ENCODE measurements around the gene CXXC5. TPM values are rescaled to one million over a fixed set of nuclear protein-coding genes. Genes with fewer than 3 reads are reported as not detected.
"Not testable (repeated sequence)": the region's sequence is repeated elsewhere in the genome, so short reads cannot be mapped to it uniquely, and the experiment has no call there.

Gene CXXC5
- total and polyA plus RNA-seq, 2 donors (not counting 1 experiment from before 2014, with no cell fraction given): 18.6 to 43.9 TPM

- Histone ChIP-seq H3K79me2 (ENCODE audit: control insufficient read depth, insufficient read depth, low read length) (peaks cover 26% of the 10 kb centered on the region), H3K36me3 (ENCODE audit: control insufficient read depth, insufficient read depth, low read length) (no peaks in the 10 kb centered on the region), H3K9ac (ENCODE audit: insufficient read depth, low read length) (no peak overlapping the region), H3K27me3 (ENCODE audit: control insufficient read depth, insufficient read depth, low read length) (no peaks in the 10 kb centered on the region), H3K4me1 (ENCODE audit: control insufficient read depth, extremely low read depth, insufficient read depth, low read length) (no peaks in the 10 kb centered on the region), H3K9me3 (ENCODE audit: control insufficient read depth, insufficient read depth, low read depth, low read length) (no peaks in the 10 kb centered on the region), H3K4me3 (replicated peaks in 1 of 4; ENCODE audit: control extremely low read depth in 1 of 4, insufficient read depth in 1 of 4, low read depth in 3 of 4, low read length in 4 of 4) (no peak overlapping the region), H4K20me1 (ENCODE audit: control insufficient read depth, extremely low read depth, insufficient read depth, low read length) (no peaks in the 10 kb centered on the region), H3K4me2 (ENCODE audit: extremely low read depth, insufficient read depth, low read length) (no peak overlapping the region), H2AFZ (ENCODE audit: low read length) (no peak overlapping the region), H3K27ac (ENCODE audit: insufficient read depth, low read length) (no peak overlapping the region)
- TF ChIP-seq EZH2 (IDR thresholded peaks at IDR 0.05; ENCODE audit: low read length, missing control alignments) (no peak), CTCF (conservative IDR thresholded peaks at IDR 0.05 in 1 of 2, IDR thresholded peaks at IDR 0.05 in 1 of 2; ENCODE audit: low read depth in 1 of 2, low read length in 2 of 2) (no peak)
- DNase-seq (ENCODE audit: low read depth in 2 of 2): no peak
Measured at GRCh38 chr5:139611703-139612584, 36.2 kb upstream of the CXXC5 start.

- H4K20me1 ChIP-seq (ENCODE audit: control insufficient read depth, extremely low read depth, insufficient read depth, low read length): no peaks in the 10 kb centered on the region
- peaks cover 1% of the 10 kb centered on the region for H3K36me3 ChIP-seq (ENCODE audit: control insufficient read depth, insufficient read depth, low read length)
- TF ChIP-seq EZH2 (IDR thresholded peaks at IDR 0.05; ENCODE audit: low read length, missing control alignments) (no peak), CTCF (conservative IDR thresholded peaks at IDR 0.05 in 1 of 2, IDR thresholded peaks at IDR 0.05 in 1 of 2; ENCODE audit: low read depth in 1 of 2, low read length in 2 of 2) (no peak)
- no peak overlapping the region for H3K9ac ChIP-seq (ENCODE audit: insufficient read depth, low read length)
- no peaks in the 10 kb centered on the region for H3K27me3 ChIP-seq (ENCODE audit: control insufficient read depth, insufficient read depth, low read length)
- H3K4me3 ChIP-seq (replicated peaks in 1 of 4; ENCODE audit: control extremely low read depth in 1 of 4, insufficient read depth in 1 of 4, low read depth in 3 of 4, low read length in 4 of 4): no peak overlapping the region
- H3K79me2 ChIP-seq (ENCODE audit: control insufficient read depth, insufficient read depth, low read length): no peaks in the 10 kb centered on the region
- H2AFZ ChIP-seq (ENCODE audit: low read length): no peak overlapping the region
- no peaks in the 10 kb centered on the region for H3K9me3 ChIP-seq (ENCODE audit: control insufficient read depth, insufficient read depth, low read depth, low read length)
- no peaks in the 10 kb centered on the region for H3K4me1 ChIP-seq (ENCODE audit: control insufficient read depth, extremely low read depth, insufficient read depth, low read length)
- no peak overlapping the region for H3K27ac ChIP-seq (ENCODE audit: insufficient read depth, low read length)
- no peak overlapping the region for H3K4me2 ChIP-seq (ENCODE audit: extremely low read depth, insufficient read depth, low read length)
- no peak for DNase-seq (ENCODE audit: low read depth in 2 of 2)
Measured at GRCh38 chr5:139619861-139620260, 28.3 kb upstream of the CXXC5 start.

- H3K27me3 ChIP-seq (ENCODE audit: control insufficient read depth, insufficient read depth, low read length); H3K9me3 ChIP-seq (ENCODE audit: control insufficient read depth, insufficient read depth, low read depth, low read length); H3K27ac ChIP-seq (ENCODE audit: insufficient read depth, low read length); H3K4me3 ChIP-seq (replicated peaks in 1 of 4; ENCODE audit: control extremely low read depth in 1 of 4, insufficient read depth in 1 of 4, low read depth in 3 of 4, low read length in 4 of 4); H3K36me3 ChIP-seq (ENCODE audit: control insufficient read depth, insufficient read depth, low read length); H2AFZ ChIP-seq (ENCODE audit: low read length); H3K4me2 ChIP-seq (ENCODE audit: extremely low read depth, insufficient read depth, low read length); H4K20me1 ChIP-seq (ENCODE audit: control insufficient read depth, extremely low read depth, insufficient read depth, low read length); H3K4me1 ChIP-seq (ENCODE audit: control insufficient read depth, extremely low read depth, insufficient read depth, low read length); H3K79me2 ChIP-seq (ENCODE audit: control insufficient read depth, insufficient read depth, low read length); DNase-seq (ENCODE audit: low read depth in 2 of 2); H3K9ac ChIP-seq (ENCODE audit: insufficient read depth, low read length): not testable (repeated sequence)
Measured at GRCh38 chr5:139625398-139625797, 22.8 kb upstream of the CXXC5 start.
